GM11168 (cell line): Measurements from ENCODE around the gene RNF115.

Experiments used
- in situ Hi-C: fragments of 300-500 bp; cut with MboI; formaldehyde crosslinking; loops from one replicate; pipeline ENCODE4 v1.12.0; 2022; ENCODE audit warnings: low sequenced_read_pairs; ENCODE audit not compliant: unreplicated experiment

The RNF115 gene

DNA sequence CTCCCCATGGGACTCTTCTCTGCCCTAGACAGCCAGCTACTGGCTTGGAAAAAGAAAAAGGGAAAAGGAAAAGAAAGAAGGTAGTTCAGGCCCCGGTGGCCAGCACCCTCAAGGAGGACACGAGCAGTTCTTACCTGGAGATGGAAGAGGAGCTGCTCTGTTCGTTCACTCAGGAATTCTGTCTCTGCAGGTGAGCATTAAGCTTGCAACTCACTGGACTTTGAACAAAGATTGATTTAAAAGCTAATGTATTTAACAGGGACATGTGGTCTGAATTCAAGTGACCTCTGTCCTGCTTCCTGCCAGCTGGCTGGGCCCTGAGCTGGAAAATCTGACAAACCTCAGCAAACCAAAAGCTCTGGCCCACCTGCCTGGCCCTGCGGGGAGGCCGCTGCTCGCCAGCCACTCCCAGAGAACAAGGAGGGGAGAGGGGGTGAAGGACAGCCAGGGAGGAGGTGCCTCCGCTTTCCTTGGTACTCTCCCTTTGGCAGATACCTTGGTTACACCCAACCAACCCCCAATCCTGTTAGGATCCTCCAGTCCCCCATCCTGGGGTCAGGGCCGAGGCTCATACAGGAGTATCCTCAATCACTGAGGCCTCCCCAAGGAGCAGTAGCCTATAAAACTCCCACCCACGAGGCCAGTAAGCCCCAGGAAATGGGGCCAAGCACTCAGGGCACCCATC is 116.6 kb downstream of the RNF115 start, which contains the start of gene PDZK1:
Gene PDZK1, minus strand, starts transcription at position 186 of the 685 bp plus-strand sequence. CDS start 19,347 bp downstream, outside the sequence.
- in situ Hi-C loops: no loop called here

DNA sequence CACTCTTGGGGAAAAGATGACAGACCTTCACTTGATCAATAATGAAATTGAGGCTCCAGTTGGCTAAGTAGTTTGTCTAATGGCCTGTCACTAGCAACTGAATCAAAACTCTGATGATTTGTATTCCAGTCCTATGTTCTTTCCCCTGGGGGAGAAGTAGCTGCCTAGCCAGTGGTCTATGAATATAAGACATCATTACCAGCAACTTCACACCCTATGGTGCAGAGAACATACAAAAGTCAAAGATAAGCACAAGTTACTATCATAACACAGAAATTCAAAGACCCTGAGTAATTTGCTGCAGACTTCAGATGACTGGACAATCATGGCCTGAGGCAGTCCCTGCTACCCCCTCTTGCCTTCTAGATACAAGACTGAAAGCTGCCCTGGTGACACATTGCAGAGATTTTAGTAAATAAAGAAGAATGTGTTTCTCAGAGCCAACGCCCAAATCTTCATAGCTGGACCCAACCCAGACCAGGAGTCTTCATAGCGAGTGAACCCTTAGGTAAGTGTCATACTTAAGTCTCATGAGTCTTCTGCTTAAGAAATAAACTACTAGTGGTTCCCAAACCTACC is 117.7 kb downstream of the RNF115 start:
- in situ Hi-C loops: no loop called here

DNA sequence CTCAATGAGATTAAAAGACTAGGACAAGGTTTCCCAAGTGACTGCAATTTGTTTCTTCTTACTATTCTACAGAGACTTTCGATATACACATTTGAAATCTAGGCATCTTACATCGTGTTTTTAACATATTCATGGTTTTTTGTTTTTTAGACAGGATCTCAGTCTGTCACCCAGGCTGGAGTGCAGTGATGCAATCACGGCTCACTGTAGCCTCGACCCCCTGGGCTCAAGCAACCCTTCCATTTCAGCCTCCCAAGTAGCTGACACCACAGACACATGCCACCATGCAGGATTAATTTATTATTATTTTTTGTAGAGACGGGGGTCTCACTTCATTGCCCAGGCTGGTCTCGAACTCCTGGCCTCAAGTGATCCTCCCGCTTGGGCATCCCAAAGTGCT is 118.3 kb downstream of the RNF115 start:
- in situ Hi-C loops: no loop called here

DNA sequence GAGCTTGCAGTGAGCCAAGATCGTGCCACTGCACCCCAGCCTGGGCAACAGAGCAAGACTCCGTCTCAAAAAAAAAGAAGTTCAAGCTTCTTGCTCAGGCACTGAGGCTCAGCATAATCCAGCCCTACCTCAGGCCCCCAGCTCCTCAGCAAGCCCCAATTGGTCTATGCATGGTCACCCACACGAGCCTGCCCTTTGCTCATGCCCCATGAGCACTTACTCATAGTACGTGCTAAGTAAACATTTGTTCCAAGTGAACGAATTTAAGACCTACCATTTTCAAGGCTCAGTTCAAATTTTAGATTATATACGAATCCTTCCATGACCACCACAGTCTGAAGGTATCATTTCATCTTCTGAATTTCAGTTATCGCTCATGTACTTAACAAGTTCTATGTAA is 121.1 kb downstream of the RNF115 start:
- in situ Hi-C loops: no loop called here

DNA sequence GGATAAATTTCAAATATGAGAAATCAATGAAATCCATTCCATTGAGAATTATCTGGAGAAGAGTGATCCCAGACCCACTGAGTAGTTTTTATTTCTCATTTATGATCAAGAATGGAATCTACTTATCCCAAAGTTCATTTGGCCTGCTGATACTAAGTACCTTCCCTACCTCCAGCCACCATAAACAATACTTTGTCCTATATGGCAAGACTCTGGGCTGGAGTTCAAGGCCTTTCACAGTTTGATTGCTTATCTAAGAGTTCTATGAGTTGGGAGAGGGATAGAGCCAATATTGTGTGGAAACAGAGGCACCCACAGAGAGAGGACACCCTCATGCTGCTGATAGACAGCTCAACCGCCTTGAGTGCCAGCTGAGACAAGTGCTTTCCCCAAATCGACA is 121.8 kb downstream of the RNF115 start:
- in situ Hi-C loops: no loop called here

DNA sequence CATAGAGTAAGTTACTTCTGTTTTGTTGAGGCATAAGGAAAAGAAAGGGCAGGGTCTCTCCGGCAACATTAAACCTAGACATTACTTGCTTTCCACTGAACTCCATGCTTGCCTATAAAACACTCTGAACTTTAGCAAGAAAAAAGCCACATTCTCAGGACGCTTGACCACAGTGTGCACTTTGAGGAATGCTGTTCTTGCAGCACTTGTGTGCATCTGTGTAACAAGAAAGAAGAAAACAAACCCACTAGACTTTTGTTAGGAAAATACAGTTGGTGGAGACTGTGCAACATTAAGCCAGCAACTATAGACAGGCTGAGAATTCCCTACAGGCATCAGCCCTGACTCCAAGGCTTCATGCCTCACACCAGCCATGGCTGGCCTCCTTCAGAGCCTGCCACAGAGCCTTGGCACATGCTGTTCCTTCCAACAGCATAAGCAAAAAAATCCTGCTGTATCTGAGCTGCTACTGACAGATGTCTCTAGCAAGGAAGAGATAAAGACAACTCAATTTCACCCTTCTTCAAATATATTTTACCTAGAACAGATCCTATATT is 122.5 kb downstream of the RNF115 start:
- in situ Hi-C loops: no loop called here

DNA sequence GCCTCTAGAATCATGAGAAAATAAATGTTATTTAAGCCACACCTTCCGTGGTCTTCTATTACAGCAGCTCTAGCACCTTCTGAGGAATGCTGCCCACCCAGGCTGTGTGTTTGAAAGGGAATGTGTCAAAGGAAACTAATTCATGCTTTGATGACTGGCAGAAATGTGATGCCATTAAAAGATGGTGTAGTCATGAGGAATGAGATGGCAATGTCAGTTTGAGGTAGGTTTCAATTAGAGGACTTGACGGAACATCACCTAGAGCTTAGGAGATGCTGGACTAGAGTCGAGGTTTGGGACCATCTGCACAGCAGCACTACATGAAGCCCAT is 127.3 kb downstream of the RNF115 start:
- in situ Hi-C loops: no loop called here

DNA sequence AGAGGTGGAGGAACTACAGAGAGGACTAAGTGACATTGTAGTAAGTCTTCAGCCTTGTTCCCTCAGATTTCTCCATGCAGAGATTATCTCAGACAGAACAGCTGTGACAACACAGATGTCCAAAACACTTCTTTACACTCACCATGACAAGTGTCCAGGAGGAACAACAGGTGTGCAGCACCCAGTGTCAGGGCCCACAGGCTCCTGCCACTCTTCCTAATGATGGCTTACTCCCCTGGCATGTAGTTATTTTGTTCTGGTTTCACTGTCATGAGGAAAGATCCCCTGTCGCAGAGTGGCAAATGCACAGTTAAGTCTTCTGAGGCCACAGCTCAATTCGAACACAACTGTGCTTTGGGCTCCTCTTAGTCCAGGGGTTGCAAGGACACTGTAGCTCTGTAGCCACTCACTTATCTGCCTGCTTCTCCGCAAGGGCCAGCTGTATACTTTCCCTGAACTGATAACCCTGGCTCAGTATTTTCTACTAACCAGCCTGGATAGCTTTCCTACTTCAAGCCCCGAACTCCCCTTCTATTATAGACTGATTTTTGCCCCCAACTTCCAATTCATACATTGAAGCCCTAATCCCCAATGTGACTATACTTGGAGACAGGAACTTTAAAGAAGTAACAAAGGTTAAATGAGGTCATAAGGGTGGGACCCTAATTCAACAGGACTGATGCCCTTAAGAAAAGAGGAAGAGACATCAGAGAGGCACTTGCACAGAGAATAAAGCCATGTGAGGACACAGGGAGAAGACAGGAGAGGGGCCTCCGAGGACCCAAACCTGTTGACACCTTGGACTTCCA is 127.9 kb downstream of the RNF115 start:
- in situ Hi-C loops: no loop called here

DNA sequence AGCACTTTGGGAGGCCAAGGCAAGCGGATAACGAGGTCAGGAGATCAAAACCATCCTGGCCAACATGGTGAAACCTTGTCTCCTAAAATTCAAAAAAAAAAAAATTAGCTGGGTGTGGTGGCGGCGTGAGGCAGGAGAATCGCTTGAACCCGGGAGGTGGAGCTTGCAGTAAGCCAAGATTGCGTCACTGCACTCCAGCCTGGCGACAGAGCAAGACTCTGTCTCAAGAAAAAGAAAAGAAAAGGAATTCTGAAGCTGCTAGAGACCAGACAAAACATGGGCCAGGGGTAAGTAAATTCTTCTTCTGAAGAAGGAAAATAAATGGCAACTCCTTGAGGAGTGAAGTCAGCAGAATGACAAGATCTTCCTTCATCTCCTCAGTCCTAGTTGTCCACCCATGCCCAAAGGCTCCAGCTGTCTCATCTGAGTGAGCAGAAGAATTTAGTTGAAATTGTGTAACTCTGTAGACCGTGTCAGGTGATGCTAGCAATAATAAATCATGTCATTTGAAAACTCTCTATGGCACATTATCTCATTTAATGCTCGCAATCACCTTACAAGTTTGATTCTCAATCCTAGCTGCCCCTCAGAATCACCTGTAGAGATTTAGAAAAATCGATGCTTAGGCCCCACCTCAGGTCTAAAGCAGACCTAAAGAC is 131.0 kb downstream of the RNF115 start:
- in situ Hi-C loops: no loop called here

DNA sequence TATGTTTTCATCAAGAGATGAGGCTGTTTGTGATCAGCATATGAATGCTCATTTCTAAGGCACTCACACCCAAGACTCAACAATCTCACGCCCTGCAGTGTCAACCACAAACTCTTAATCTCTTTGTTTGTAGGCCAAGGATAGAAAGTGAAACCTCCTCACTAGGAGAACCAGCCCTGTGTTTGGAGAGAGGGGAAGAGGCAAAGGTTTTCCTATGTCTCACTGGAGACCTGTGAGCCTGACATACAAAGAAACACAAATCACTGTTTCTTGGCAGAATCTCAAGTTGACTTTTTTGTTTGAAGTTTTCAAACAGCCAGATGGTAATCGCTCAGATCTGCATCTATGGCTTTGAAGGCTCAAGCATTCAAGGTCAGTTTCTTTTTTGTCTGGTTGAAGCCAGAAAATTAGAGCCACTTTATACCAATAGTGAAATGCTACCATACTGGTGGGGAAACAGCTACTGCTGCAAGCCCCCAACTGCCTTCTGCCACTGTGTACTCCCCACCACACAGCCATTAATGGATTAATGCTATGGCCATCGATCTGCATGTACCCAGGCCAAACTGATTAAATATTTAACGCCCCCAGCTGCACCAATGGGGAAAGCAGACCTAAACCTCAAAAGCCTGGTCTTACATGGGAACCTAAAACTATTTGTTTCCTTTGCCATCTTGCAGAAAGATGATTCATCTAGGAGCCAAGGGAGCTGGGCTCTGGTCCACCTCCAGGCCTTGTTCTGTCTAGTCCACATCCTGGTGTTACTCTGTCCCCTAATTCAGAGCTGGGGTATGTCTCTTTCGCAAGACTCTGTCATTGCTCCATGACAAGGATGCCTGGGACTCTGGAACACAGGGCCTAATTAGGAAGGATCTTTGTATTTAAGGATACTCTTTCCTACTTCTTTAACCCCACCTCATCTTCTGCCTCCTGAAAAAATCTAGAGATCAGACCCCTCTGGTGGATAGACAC is 133.0 kb downstream of the RNF115 start:
- in situ Hi-C loops: no loop called here

DNA sequence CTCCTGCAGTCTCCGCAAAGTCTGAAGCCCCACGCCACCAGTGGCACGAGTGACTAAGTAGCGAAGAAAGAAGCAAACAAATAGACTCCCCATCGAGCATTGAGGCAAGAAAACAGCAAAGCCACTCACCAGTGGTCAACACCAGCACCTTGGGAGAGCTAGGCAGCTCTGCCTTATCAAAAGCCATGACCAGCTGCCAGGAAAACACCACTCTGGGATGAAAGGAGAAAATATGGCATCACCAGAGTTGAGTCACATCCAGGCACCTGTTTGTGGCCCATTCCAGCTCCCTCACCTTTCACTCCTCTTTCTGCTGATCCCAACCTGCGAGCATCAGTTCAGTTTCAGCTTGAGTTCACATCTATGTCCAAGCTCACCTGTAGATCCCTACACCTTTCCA is 134.0 kb downstream of the RNF115 start:
- in situ Hi-C loops: no loop called here

DNA sequence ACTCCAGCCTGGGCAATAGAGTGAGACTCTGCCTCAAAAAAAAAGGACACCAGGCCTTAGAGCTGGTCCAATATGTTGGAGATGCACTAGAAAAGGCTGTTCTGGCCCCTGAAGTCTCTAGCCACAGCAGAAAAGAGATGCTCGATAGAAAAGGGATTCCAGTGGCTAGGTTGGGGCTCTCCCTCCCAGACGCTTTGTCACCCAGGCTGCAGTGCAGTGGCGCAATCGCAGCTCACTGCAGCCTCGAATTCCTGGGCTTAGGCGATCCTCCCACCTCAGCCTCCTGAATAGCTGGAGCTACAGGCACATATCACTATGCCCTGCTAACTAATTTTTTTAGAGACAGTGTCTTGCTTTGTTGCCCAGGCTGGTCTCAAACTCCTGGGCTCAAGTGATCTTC is 135.0 kb downstream of the RNF115 start:
- in situ Hi-C loops: no loop called here
